HG03039 (cell line): ENCODE results near the gene GLB1L2.

ENCODE experiments used
- ATAC-seq: cut with Tn5 transposase; IDR thresholded peaks from one replicate; pipeline ENCODE4 v1.9.1; 2021; ENCODE audit warnings: mild to moderate bottlenecking, moderate library complexity; ENCODE audit not compliant: unreplicated experiment

Gene GLB1L2

DNA sequence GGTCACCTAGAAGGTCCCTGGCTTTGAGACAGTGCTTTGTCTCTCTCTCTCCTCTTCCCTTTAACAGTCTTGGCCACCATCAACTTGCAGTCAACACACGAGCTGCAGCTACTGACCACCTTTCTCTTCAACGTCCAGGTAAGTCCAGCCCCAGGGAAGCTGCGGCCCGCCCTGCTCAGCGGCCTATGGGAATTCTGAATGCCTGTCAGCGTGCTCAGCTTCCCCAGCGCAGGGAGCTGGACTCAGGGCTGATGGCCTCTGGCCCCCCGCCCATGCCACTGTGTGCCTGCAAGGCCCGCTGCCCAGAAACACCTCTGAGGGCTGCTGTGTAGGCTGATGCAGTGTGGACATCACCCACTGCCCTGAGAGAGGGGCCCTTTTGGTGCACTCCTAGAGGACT lies 32.5 kb downstream of the GLB1L2 start:
- ATAC-seq: no peak

DNA sequence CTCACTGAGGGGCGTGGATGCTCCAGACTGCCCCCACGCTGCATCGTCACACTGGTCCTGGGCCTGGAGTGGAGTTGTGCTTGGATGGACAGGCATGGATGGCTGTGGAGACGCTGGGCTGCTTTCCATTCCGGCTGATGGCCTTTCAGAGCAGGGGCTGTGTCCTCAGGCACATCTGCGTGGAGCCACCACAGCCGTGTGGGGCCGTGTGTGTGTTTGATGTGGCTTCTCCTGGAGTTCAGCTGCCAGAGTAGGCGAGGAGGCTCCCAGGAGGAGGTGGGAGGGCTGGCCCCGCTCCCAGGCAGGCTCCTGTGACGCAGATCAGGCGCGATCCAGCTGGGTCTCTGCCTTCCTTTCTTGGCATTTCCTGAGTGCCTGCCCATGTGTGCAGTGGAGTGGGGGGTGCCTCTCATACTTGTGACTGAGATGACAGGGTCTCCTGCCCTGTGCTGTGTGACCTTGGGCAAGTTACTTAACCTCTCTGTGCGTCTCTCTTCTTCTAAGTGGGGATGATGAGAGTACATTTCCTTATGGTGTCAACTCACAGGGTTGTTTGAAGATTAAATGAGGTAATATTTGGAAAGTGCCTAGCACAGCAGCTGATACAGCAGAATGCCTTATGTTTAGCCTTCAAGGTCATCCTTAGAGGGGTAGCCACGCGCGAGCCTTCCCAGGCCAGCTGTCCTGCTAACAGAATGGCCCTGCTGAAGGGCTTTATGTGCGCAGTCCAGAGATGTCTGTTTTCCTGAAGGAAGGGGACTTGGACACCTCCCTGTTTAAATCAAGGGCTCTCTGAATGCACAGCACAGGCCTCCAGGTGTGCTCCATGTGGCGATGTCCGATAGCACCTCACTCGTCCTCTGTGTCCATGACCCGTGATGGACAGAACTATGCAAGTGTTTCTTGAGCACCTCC lies 33.5 kb downstream of the GLB1L2 start:
- ATAC-seq: no peak

DNA sequence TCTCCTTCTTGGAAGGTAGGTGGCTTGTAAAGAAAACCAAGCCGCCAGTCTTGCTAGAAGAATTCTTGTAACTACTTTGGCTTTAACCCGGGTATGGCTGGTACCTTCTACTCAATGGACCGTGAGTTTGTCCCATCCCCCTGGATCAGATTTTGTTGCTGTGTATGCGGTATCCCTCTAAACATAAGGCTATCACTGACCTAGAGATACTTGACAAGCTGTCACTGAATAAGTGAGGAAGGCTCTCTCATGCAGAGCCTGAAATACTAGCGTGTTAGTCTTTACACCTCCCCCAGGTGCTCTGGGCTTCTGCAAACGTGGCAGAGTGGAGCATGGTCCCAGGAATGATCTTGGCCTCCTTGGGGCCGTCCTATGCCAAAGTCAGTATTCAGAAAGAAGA lies 34.5 kb downstream of the GLB1L2 start:
- no peak for ATAC-seq

DNA sequence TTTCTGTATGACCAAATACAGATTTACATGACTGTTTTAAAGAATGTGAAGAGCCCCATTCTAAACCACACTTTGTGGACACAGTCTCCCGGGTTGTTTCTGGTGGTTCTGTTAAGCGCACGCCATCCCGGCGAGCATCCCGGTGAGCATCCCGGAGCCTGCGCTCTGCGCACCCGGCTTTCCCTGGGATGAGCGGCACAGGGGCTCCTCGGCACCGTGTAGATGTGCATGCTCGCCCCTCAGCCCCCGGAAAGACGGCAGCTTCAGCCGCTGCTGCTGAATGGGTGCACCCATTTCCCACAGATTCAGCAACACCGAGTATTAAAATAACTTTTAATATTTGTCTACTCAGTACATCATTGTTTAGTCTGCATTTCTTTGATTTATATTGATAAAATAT lies 36.0 kb downstream of the GLB1L2 start:
- no peak for ATAC-seq

GRCh38 chr11:134369656-134370525 lies 38.1 kb downstream of the GLB1L2 start:
- no peak for ATAC-seq

GRCh38 chr11:134370526-134371435 lies 39.0 kb downstream of the GLB1L2 start:
- ATAC-seq: no peak

- ATAC-seq: no peak
Measured at GRCh38 chr11:134371436-134372185, 39.8 kb downstream of the GLB1L2 start.

GRCh38 chr11:134372536-134372935 lies 40.7 kb downstream of the GLB1L2 start:
- ATAC-seq: no peak

DNA sequence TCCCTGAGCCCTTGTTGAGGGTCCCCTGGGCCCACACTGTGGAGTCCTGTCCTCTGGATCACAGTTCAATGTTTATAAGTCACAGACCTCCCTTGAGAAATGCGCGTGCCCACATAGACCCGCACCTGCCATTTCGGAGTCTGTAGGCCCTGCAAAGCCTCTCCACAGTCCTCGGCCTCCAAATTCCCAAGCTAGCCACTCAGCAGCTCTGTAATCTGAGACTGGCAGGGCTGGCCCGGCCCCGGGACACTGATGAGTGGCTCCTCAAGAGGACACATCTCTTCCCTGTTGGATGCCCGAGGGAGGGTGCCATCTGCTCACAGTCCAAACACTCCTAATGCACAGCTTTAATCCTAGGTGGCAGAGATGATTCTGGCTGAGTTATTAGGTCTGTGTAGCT lies 41.2 kb downstream of the GLB1L2 start:
- ATAC-seq: no peak

- no peak for ATAC-seq
Measured at GRCh38 chr11:134373591-134374052, 41.8 kb downstream of the GLB1L2 start.

DNA sequence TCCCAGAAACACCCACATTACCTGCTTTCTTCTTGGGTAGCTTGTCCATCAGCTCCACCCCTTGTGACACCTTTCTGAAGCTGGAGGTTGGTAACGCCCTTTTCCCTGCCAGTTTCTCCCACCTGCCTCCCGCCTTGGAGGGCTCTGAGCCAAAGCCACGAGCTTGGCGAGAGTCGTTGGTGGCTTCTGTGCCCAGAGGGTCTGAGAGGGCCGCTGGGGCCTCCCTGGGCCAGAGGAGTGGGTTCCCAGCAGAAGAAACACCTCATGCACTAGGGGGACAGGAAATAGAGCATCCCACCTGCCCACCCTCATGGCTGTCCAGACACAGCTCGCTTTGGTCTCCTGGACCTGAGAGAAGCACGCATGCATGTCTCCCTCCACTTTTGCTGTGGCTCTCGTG lies 42.4 kb downstream of the GLB1L2 start:
- no peak for ATAC-seq

DNA sequence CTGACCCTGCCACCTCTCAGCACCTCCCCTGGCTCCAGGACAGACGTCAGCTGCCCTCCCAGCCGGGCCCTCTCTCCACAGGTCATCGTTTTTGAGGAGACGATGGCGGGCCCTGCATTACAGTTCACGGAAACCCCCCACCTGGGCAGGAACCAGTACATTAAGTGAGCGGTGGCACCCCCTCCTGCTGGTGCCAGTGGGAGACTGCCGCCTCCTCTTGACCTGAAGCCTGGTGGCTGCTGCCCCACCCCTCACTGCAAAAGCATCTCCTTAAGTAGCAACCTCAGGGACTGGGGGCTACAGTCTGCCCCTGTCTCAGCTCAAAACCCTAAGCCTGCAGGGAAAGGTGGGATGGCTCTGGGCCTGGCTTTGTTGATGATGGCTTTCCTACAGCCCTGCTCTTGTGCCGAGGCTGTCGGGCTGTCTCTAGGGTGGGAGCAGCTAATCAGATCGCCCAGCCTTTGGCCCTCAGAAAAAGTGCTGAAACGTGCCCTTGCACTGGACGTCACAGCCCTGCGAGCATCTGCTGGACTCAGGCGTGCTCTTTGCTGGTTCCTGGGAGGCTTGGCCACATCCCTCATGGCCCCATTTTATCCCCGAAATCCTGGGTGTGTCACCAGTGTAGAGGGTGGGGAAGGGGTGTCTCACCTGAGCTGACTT lies 43.2 kb downstream of the GLB1L2 start:
- ATAC-seq: no peak

GRCh38 chr11:134376150-134376921 lies 44.5 kb downstream of the GLB1L2 start:
- ATAC-seq: no peak

GRCh38 chr11:134377876-134378275 lies 46.1 kb downstream of the GLB1L2 start:
- ATAC-seq: no peak

DNA sequence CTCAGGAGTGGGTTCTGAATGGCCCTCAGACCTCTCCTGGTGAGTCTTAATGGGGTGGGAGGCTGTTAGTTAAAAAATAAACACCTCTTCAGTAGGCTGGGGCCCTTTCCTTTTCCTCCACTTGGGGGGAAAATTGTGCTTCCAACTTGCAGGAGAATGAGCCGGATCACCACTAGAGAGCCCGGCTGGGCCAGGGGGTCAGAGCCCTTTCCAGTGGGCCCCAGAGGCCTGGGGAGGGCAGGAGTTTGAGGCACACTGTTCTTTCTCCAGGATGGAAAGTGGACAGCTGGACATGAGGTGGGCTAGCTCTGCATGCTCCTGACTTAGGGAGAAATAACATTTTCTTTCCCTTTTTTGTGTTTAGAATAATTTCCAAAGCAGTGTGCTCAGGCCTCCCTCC lies 47.5 kb downstream of the GLB1L2 start:
- ATAC-seq: no peak

- no peak for ATAC-seq
Measured at GRCh38 chr11:134380229-134380628, 48.4 kb downstream of the GLB1L2 start.

- no peak for ATAC-seq
Measured at GRCh38 chr11:134380785-134381184, 49.0 kb downstream of the GLB1L2 start.

GRCh38 chr11:134382257-134382656 lies 50.5 kb downstream of the GLB1L2 start:
- ATAC-seq: no peak

DNA sequence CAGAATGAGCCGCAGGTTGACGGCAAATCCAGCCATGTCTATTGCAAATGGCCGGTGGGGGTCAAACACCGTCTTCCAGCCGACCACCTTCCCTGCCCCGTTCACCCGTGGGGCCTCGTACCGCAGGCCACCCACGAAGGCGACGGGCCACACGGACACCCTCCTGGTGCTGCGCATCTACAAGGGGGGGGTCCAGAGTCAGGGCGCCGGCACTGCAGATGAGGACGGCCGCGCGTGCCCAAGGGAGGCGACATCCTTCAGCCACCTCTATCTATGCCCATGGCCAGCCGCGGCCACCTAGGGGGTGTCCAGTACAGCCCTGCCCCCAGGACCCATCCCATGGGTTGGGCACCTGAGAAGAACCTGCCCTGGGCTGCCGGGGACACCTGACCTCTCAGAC lies 51.0 kb downstream of the GLB1L2 start:
- no peak for ATAC-seq
